IPS-18c (cell line): ENCODE results near the gene FAHD2B.
A peak's percentile ranks its signal among the peaks of the same experiment; 100 is the strongest.
"Not testable (repeated sequence)": the region's sequence is repeated elsewhere in the genome, so short reads cannot be mapped to it uniquely, and the experiment has no call there.

Experiments used
- H3K4me3 ChIP-seq: 2 replicates; pipeline ENCODE4 v1.7.0; 2013; ENCODE audit warnings: low read depth, mild to moderate bottlenecking, low read length, moderate library complexity; ENCODE audit not compliant: insufficient read depth
- H3K9me3 ChIP-seq: one replicate; pipeline ENCODE4 v1.6.1; 2013; ENCODE audit warnings: mild to moderate bottlenecking, low read length, moderate library complexity; ENCODE audit not compliant: control insufficient read depth, insufficient read depth

FAHD2B gene

GRCh38 chr2:97094772-97095611, at the start of gene FAHD2B:
Gene FAHD2B, minus strand, starts transcription at chr2:97094882. Its CDS starts 3,176 bp downstream, at chr2:97091706.
- H3K9me3 ChIP-seq: not testable (repeated sequence)
- H3K4me3 ChIP-seq: peak within 1 kb of the TSS; percentile 38; the same call in 1 of the 2 replicates

- H3K4me3 ChIP-seq, H3K9me3 ChIP-seq: not testable (repeated sequence)
Measured at GRCh38 chr2:97144016-97144415, 49.3 kb upstream of the FAHD2B start.

- not testable (repeated sequence) for H3K4me3 ChIP-seq, H3K9me3 ChIP-seq
Measured at GRCh38 chr2:97129090-97129489, 34.4 kb upstream of the FAHD2B start.

GRCh38 chr2:97113882-97114255, 19.2 kb upstream of the FAHD2B start:
- H3K4me3 ChIP-seq: peak overlapping the region; percentile 77
- H3K9me3 ChIP-seq: not testable (repeated sequence)

- peak within 1 kb of the TSS; percentile 77 for H3K4me3 ChIP-seq
- H3K9me3 ChIP-seq: not testable (repeated sequence)
Measured at GRCh38 chr2:97113050-97113881, 18.6 kb upstream of the FAHD2B start, which contains the start of gene ANKRD36. Gene ANKRD36, plus strand, starts transcription at chr2:97113153. Its CDS starts 587 bp downstream, at chr2:97113740.

GRCh38 chr2:97112320-97113049, 17.8 kb upstream of the FAHD2B start:
- H3K9me3 ChIP-seq: not testable (repeated sequence)
- peak overlapping the region; percentile 73 for H3K4me3 ChIP-seq

- not testable (repeated sequence) for H3K9me3 ChIP-seq, H3K4me3 ChIP-seq
Measured at GRCh38 chr2:97111246-97111645, 16.6 kb upstream of the FAHD2B start.

- not testable (repeated sequence) for H3K9me3 ChIP-seq, H3K4me3 ChIP-seq
Measured at GRCh38 chr2:97106878-97107277, 12.2 kb upstream of the FAHD2B start.

GRCh38 chr2:97098786-97099372, 4.2 kb upstream of the FAHD2B start:
- not testable (repeated sequence) for H3K4me3 ChIP-seq, H3K9me3 ChIP-seq

GRCh38 chr2:97095661-97096060, 979 bp upstream of the FAHD2B start:
- peaks cover 2% of the 10 kb centered on the region for H3K9me3 ChIP-seq
- H3K4me3 ChIP-seq: peak overlapping the region; percentile 38; the same call in 1 of the 2 replicates

GRCh38 chr2:97093983-97094771, 505 bp downstream of the FAHD2B start:
- H3K9me3 ChIP-seq: not testable (repeated sequence)
- peak overlapping the region; percentile 15; the same call in 1 of the 2 replicates for H3K4me3 ChIP-seq

GRCh38 chr2:97092946-97093345, 1.7 kb downstream of the FAHD2B start:
- H3K4me3 ChIP-seq, H3K9me3 ChIP-seq: not testable (repeated sequence)

GRCh38 chr2:97088706-97089105, 6.0 kb downstream of the FAHD2B start:
- not testable (repeated sequence) for H3K4me3 ChIP-seq

GRCh38 chr2:97085093-97085492, 9.6 kb downstream of the FAHD2B start:
- not testable (repeated sequence) for H3K9me3 ChIP-seq

More at GRCh38 chr2:97088706-97089105, 6.0 kb downstream of the FAHD2B start:
- not testable (repeated sequence) for H3K9me3 ChIP-seq

GRCh38 chr2:97083516-97083915, 11.2 kb downstream of the FAHD2B start:
- H3K4me3 ChIP-seq, H3K9me3 ChIP-seq: not testable (repeated sequence)

More at GRCh38 chr2:97085093-97085492, 9.6 kb downstream of the FAHD2B start:
- H3K4me3 ChIP-seq: not testable (repeated sequence)

GRCh38 chr2:97082206-97082605, 12.5 kb downstream of the FAHD2B start:
- H3K4me3 ChIP-seq, H3K9me3 ChIP-seq: not testable (repeated sequence)
